Liver (tissue), 9 donors: Measurements from ENCODE around the gene NNMT. TPM values are rescaled to one million over a fixed set of nuclear protein-coding genes. Genes with fewer than 3 reads are reported as not detected.

ENCODE experiments used
- DNase-seq: peaks from one replicate; pipeline ENCODE4 v3.0.0-alpha.2; 2017; ENCODE audit warnings: low spot score
- H3K27ac ChIP-seq, 2 donors: one replicate each; pipeline ENCODE4 v1.7.0; 2013; ENCODE audit warnings: inconsistent platforms in 2 of 2, low read length in 2 of 2, control low read depth in 1 of 2, low read depth in 1 of 2, mild to moderate bottlenecking in 1 of 2
- H3K27me3 ChIP-seq, 4 donors: one replicate each; pipeline versions ENCODE4 v1.6.1 to v1.7.0; 2013; ENCODE audit warnings: low read length in 3 of 4, inconsistent platforms in 1 of 4, mild to moderate bottlenecking in 1 of 4, moderate library complexity in 1 of 4; ENCODE audit not compliant: control insufficient read depth in 4 of 4, insufficient read depth in 4 of 4
- H3K36me3 ChIP-seq, 4 donors: one replicate each; pipeline versions ENCODE4 v1.6.1 to v1.7.0; 2013; ENCODE audit warnings: low read length in 3 of 4, mild to moderate bottlenecking in 3 of 4, low read depth in 1 of 4, moderate library complexity in 1 of 4; ENCODE audit not compliant: control insufficient read depth in 4 of 4, insufficient read depth in 3 of 4
- H3K4me1 ChIP-seq, 4 donors: one replicate each; pipeline versions ENCODE4 v1.6.1 to v1.7.0; 2013; ENCODE audit warnings: low read length in 3 of 4, mild to moderate bottlenecking in 3 of 4, moderate library complexity in 1 of 4; ENCODE audit not compliant: control insufficient read depth in 4 of 4, insufficient read depth in 4 of 4
- H3K4me3 ChIP-seq, 3 donors: one replicate each; pipeline versions ENCODE4 v1.6.1 to v1.7.0; 2013; ENCODE audit warnings: low read length in 3 of 3, control low read depth in 1 of 3, low read depth in 1 of 3, mild to moderate bottlenecking in 1 of 3
- H3K9ac ChIP-seq, 2 donors: one replicate each; pipeline ENCODE4 v1.7.0; 2013; ENCODE audit warnings: low read length in 2 of 2, mild to moderate bottlenecking in 2 of 2, moderate library complexity in 2 of 2, control low read depth in 1 of 2, low read depth in 1 of 2
- H3K9me3 ChIP-seq, 4 donors: one replicate each; pipeline versions ENCODE4 v1.6.1 to v1.7.0; 2013; ENCODE audit warnings: low read length in 3 of 4; ENCODE audit not compliant: control insufficient read depth in 4 of 4
- EGR1 ChIP-seq, 2 donors: IDR thresholded peaks; 2 replicates each; pipeline ENCODE4 v1.6.1; 2016 to 2018; ENCODE audit warnings: antibody characterized with exemption in 2 of 2, low read depth in 2 of 2
- FOXA1 ChIP-seq: IDR thresholded peaks from 2 replicates; pipeline ENCODE4 v1.6.1; 2016; ENCODE audit warnings: antibody characterized with exemption
- HNF4G ChIP-seq: IDR thresholded peaks from 2 replicates; pipeline ENCODE4 v1.6.1; 2016; ENCODE audit warnings: antibody characterized with exemption
- JUND ChIP-seq, 2 donors: IDR thresholded peaks; 2 replicates each; pipeline ENCODE4 v1.6.1; 2016; ENCODE audit warnings: antibody characterized with exemption in 2 of 2
- NR2F2 ChIP-seq: IDR thresholded peaks from 2 replicates; pipeline ENCODE4 v1.6.1; 2016; ENCODE audit warnings: antibody characterized with exemption
- RAD21 ChIP-seq, 2 donors: IDR thresholded peaks; 2 replicates each; pipeline ENCODE4 v1.6.1; 2016; ENCODE audit warnings: antibody characterized with exemption in 2 of 2, mild to moderate bottlenecking in 2 of 2
- RXRA ChIP-seq, 2 donors: IDR thresholded peaks; 2 replicates each; pipeline ENCODE4 v1.6.1; 2017 to 2018; ENCODE audit warnings: antibody characterized with exemption in 2 of 2, mild to moderate bottlenecking in 1 of 2
- SP1 ChIP-seq: IDR thresholded peaks from 2 replicates; pipeline ENCODE4 v1.6.1; 2018; ENCODE audit warnings: antibody characterized with exemption, mild to moderate bottlenecking
- TAF1 ChIP-seq: conservative IDR thresholded peaks from 2 replicates; pipeline ENCODE4 v1.6.1; 2016; ENCODE audit warnings: antibody characterized with exemption, mild to moderate bottlenecking
- YY1 ChIP-seq: IDR thresholded peaks from 2 replicates; pipeline ENCODE4 v1.6.1; 2016; ENCODE audit warnings: antibody characterized with exemption, mild to moderate bottlenecking
- whole genome bisulfite sequencing: extraction: QIAGEN DNeasy Blood & Tissue Kit; methylation state at CpG from one replicate; pipeline ENCODE4 v1.1.7; 2013; 5-methylcytosine and 5-hydroxymethylcytosine counted together
- polyA plus RNA-seq, 2 donors: library from polyadenylated mRNA; stranded (reverse) in 1 of 2; unstranded in 1 of 2; fragments of 200-250 nt in 1 of 2; fragments of >200 nt in 1 of 2; fragmentation: Nextera tagmentation in 1 of 2; extraction: Ambion mirVana in 1 of 2; gene quantifications; one replicate each; pipeline versions ENCODE4 v1.2.1 to v1.2.3, GENCODE V29; 2013 to 2015
- total RNA-seq, 2 donors: library from RNA; depleted of rRNA; stranded (reverse); fragments of >200 nt; gene quantifications; one replicate each; pipeline ENCODE4 v1.2.3, GENCODE V29; 2014
- TF ChIP-seq, protein P1 (sequence below): fragments of 150-350 bp; IDR thresholded peaks from 2 replicates; pipeline ENCODE4 v1.5.1; 2017; ENCODE audit warnings: improper control_type of control experiment, low read depth, low read length; ENCODE audit not compliant: missing input control
- TF ChIP-seq, protein P2 (sequence below): IDR thresholded peaks from 2 replicates; pipeline ENCODE4 v1.6.1; 2016; ENCODE audit warnings: antibody characterized with exemption
- donor health status: healthy.
- donor health status: healthy.
- donor health status: healthy.
- donor health status: healthy.
- donor health status: healthy.

NNMT gene
- total and polyA plus RNA-seq, 4 donors, result 0.47 to 3,724 (median 2,877) TPM

DNA sequence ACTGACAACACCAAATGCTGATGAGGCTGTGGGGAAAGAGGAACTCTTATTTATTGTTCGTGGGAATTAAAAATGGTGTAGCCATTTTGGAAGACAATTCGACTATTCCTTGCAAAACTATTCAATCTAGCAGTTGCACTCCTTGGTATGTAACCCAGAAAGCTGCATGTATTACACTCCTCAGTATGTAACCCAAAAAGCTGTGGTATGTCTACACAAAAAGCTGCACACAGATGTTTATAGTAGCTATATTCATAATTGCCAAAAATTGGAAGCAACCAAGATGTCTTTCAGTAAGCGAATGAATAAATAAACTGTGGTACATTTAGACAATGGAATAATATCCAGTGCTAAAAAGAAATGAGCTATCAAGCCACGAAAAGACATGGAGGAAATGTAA is 4.9 kb downstream of the NNMT start:
- peaks cover 2 to 47% (median 43%) of the 10 kb centered on the region in 4 donors for H3K36me3 ChIP-seq
- peak overlapping the region; percentile 25 to 100 for H3K9ac ChIP-seq
- no peaks in the 10 kb centered on the region for H3K9me3 ChIP-seq
- peak overlapping the region; percentile 36 to 67 for H3K27ac ChIP-seq
- TF ChIP-seq YY1 (no peak), FOXA1 (no peak), HNF4G (no peak), RAD21 (IDR thresholded peaks at IDR 0.05) (no peak), EGR1 (IDR thresholded peaks at IDR 0.05; ENCODE audit: low read depth in 2 of 2) (no peak), NR2F2 (no peak), SP1 (peak; percentile 5)
- TF ChIP-seq, protein P1, sequence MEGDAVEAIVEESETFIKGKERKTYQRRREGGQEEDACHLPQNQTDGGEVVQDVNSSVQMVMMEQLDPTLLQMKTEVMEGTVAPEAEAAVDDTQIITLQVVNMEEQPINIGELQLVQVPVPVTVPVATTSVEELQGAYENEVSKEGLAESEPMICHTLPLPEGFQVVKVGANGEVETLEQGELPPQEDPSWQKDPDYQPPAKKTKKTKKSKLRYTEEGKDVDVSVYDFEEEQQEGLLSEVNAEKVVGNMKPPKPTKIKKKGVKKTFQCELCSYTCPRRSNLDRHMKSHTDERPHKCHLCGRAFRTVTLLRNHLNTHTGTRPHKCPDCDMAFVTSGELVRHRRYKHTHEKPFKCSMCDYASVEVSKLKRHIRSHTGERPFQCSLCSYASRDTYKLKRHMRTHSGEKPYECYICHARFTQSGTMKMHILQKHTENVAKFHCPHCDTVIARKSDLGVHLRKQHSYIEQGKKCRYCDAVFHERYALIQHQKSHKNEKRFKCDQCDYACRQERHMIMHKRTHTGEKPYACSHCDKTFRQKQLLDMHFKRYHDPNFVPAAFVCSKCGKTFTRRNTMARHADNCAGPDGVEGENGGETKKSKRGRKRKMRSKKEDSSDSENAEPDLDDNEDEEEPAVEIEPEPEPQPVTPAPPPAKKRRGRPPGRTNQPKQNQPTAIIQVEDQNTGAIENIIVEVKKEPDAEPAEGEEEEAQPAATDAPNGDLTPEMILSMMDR, result no peak
- no peaks in the 10 kb centered on the region for H3K27me3 ChIP-seq
- WGBS, result 87% methylated on average over 4 of the region's 4 CpGs
- no peak for DNase-seq
- H3K4me3 ChIP-seq, result peak overlapping the region; percentile 42 to 100 (median 67)
- H3K4me1 ChIP-seq, result peaks cover 0 to 41% (median 14%) of the 10 kb centered on the region in 4 donors

DNA sequence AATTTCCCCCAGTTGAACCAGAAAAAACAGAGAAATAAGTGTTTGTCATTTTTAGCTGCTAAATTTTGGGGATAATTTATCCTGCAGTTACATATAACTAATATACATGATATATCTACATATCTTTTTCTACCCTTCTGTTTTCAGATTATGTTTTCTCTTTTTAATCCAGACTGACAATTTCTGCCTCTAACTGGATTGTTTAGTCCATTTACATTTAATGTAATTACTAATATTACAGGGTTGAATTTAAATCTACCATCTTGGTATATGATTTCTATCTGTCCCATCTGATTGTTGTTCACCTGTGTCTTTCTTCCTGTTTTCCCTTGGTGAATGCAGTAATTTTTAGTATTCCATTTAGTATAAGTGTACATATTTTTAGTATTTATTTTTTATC is 5.7 kb downstream of the NNMT start:
- no peaks in the 10 kb centered on the region for H3K9me3 ChIP-seq
- peak overlapping the region in 1 of 2 donors; percentile 39 for H3K9ac ChIP-seq
- H3K36me3 ChIP-seq, result peaks cover 2 to 50% (median 41%) of the 10 kb centered on the region in 4 donors
- DNase-seq, result no peak
- TF ChIP-seq, protein P1, result no peak
- TF ChIP-seq, protein P2, sequence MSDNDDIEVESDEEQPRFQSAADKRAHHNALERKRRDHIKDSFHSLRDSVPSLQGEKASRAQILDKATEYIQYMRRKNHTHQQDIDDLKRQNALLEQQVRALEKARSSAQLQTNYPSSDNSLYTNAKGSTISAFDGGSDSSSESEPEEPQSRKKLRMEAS, result peak; percentile 16
- TF ChIP-seq RXRA (IDR thresholded peaks at IDR 0.05) (no peak), YY1 (no peak)
- H3K27me3 ChIP-seq, result no peaks in the 10 kb centered on the region
- H3K4me3 ChIP-seq, result peak overlapping the region; percentile 23 to 100 (median 42)
- H3K4me1 ChIP-seq, result peaks cover 0 to 46% (median 17%) of the 10 kb centered on the region in 4 donors
- peak overlapping the region in 1 of 2 donors; percentile 67 for H3K27ac ChIP-seq

DNA sequence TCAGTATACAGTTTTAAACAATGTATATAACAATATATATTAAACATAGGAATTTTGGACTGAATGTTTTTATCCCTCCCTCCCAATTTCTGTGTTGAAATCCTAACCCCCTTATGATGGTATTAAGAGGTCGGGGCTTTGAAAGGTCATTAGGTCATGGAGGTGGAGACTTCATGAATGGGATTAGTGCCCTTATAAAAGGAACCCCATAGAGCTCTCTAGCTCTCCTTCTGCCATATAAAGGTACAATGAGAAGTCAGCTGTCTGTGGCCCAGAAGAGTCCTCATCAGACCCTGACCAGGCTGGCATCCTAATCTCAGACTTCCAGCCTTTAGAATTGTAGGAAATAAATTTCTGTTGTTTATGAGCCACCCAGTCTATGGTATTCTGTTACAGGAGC is 6.5 kb downstream of the NNMT start:
- Histone ChIP-seq H3K36me3 (peaks cover 2 to 49% (median 37%) of the 10 kb centered on the region in 4 donors), H3K9me3 (no peaks in the 10 kb centered on the region), H3K27me3 (no peaks in the 10 kb centered on the region), H3K4me3 (peak overlapping the region in 2 of 3 donors; percentile 1 to 23), H3K27ac (no peak overlapping the region), H3K4me1 (peaks cover 0 to 53% (median 23%) of the 10 kb centered on the region in 4 donors), H3K9ac (no peak overlapping the region)
- TF ChIP-seq SP1 (no peak), NR2F2 (peak; percentile 56), RXRA (IDR thresholded peaks at IDR 0.05) (peak in 1 of 2 donors; percentile 4), JUND (IDR thresholded peaks at IDR 0.05) (peak in 1 of 2 donors; percentile 13), TAF1 (peak; percentile 30)
- TF ChIP-seq, protein P1, result no peak
- 36% methylated on average over 1 of the region's 1 CpG for WGBS
- DNase-seq, result no peak
